Measurements from ENCODE around the gene POLR3K. TPM values are rescaled to one million over a fixed set of nuclear protein-coding genes. Genes with fewer than 3 reads are reported as not detected.

Gene POLR3K
- total RNA-seq, 1 experiment from 2014 or later: 22.7 TPM

GRCh38 chr16:42069-42457 lies 11.3 kb downstream of the POLR3K start:
- POLR2A ChIA-PET: no interaction called here
- Histone ChIP-seq H4K20me1 (ENCODE audit: insufficient read depth) (no peaks in the 10 kb centered on the region), H3K4me2 (ENCODE audit: low read length) (no peak overlapping the region), H3K9ac (ENCODE audit: low read length) (no peak overlapping the region), H3K4me3 (replicated peaks in 1 of 2; ENCODE audit: low read depth in 1 of 2, low read length in 2 of 2) (no peak overlapping the region), H3K79me2 (ENCODE audit: insufficient read depth, low read length) (no peaks in the 10 kb centered on the region; the same call in 1 of the 2 replicates), H3K9me3 (ENCODE audit: control insufficient read depth in 1 of 2, insufficient read depth in 1 of 2, low read depth in 1 of 2, low read length in 2 of 2) (no peaks in the 10 kb centered on the region), H3K4me1 (ENCODE audit: control insufficient read depth in 1 of 2, insufficient read depth in 2 of 2, low read length in 2 of 2) (peaks cover 0 to 7% of the 10 kb centered on the region in 2 experiments; a peak in 1 of 4 replicates), H3K27ac (ENCODE audit: low read depth, low read length) (no peak overlapping the region), H3K27me3 (ENCODE audit: insufficient read depth, low read length) (no peaks in the 10 kb centered on the region), H3K36me3 (ENCODE audit: control insufficient read depth in 1 of 2, insufficient read depth in 2 of 2, low read length in 2 of 2) (peaks cover 0 to 11% of the 10 kb centered on the region in 2 experiments; a peak in 1 of 4 replicates), H2AFZ (ENCODE audit: low read depth, low read length, poor library complexity, severe bottlenecking) (no peak overlapping the region), H3K9me2 (ENCODE audit: insufficient read depth) (no peaks in the 10 kb centered on the region)
- CTCF ChIA-PET: no interaction called here
- no TSS peak for BruUV-seq (replicated peaks)
- TF ChIP-seq POLR2AphosphoS5 (IDR thresholded peaks at IDR 0.05; ENCODE audit: low read depth, low read length) (no peak), POLR2A (IDR thresholded peaks at IDR 0.05; ENCODE audit: borderline replicate concordance, extremely low read depth, insufficient read depth, insufficient read length) (no peak), SRF (IDR thresholded peaks at IDR 0.05; ENCODE audit: low read depth) (no peak), CTCF (IDR thresholded peaks at IDR 0.05 in 2 of 3, conservative IDR thresholded peaks at IDR 0.05 in 1 of 3; ENCODE audit: borderline replicate concordance in 1 of 3, insufficient read depth in 1 of 3, low read depth in 2 of 3, low read length in 2 of 3) (no peak), SIN3A (IDR thresholded peaks at IDR 0.05; ENCODE audit: low read depth) (no peak), TCF7L2 (IDR thresholded peaks at IDR 0.05; ENCODE audit: borderline replicate concordance, extremely low read depth, insufficient read depth, insufficient read length) (no peak), ZNF274 (IDR thresholded peaks at IDR 0.05; ENCODE audit: low read depth, low read length) (no peak), EZH2 (IDR thresholded peaks at IDR 0.05) (no peak)
- RAD21 ChIA-PET (ENCODE audit: low non-redundant PET in 1 of 2, low total read pairs in 2 of 2, uncharacterized antibody in 2 of 2, unreplicated experiment in 2 of 2): no interaction called here
- intact Hi-C loops (cut with micrococcal nuclease): no loop called here
- no peak for DNase-seq (ENCODE audit: low read depth, low spot score)
- no peak for ATAC-seq
